Astrocyte of the spinal cord (primary cell): Measurements from ENCODE around the gene UBE2M.

Experiments
- DNase-seq: peaks from one replicate; pipeline ENCODE4 v3.0.0; 2011; ENCODE audit warnings: low read depth, low spot score
- H3K4me3 ChIP-seq: 2 replicates; pipeline ENCODE4 v1.5.1; 2011; ENCODE audit warnings: low read depth, mild to moderate bottlenecking, low read length, moderate library complexity
- CTCF ChIP-seq: IDR thresholded peaks from 2 replicates; pipeline ENCODE4 v1.5.1; 2012; ENCODE audit warnings: low read depth, mild to moderate bottlenecking, low read length, inconsistent platforms
- in situ Hi-C: cut with HindIII; loops from 2 replicates; pipeline ENCODE4 v1.10.0; 2017; ENCODE audit warnings: low sequenced_read_pairs

Gene UBE2M

GRCh38 chr19:58561373-58562121 lies 3.1 kb upstream of the UBE2M start:
- TF ChIP-seq CTCF = no peak
- no peak overlapping the region for H3K4me3 ChIP-seq
- in situ Hi-C loops = no loop called here

GRCh38 chr19:58560921-58561320 lies 2.5 kb upstream of the UBE2M start:
- TF ChIP-seq CTCF = no peak
- H3K4me3 ChIP-seq = no peak overlapping the region
- in situ Hi-C loops = no loop called here
- DNase-seq = no peak

More at GRCh38 chr19:58561373-58562121, 3.1 kb upstream of the UBE2M start:
- DNase-seq = no peak

GRCh38 chr19:58560007-58560887 lies 1.8 kb upstream of the UBE2M start:
- TF ChIP-seq CTCF = no peak
- H3K4me3 ChIP-seq = peak overlapping the region; percentile 100
- in situ Hi-C loops = no loop called here
- DNase-seq = no peak

GRCh38 chr19:58559275-58560006 lies 1.0 kb upstream of the UBE2M start:
- peak overlapping the region; percentile 100 for H3K4me3 ChIP-seq
- in situ Hi-C loops = no loop called here
- peak; percentile 90 for DNase-seq
- no peak for TF ChIP-seq CTCF

GRCh38 chr19:58558623-58559274 lies 338 bp upstream of the UBE2M start:
- peak overlapping the region; percentile 100 for H3K4me3 ChIP-seq
- no peak for TF ChIP-seq CTCF
- in situ Hi-C loops = no loop called here
- peak; percentile 99 for DNase-seq
